GM18526 (cell line): ENCODE measurements around the gene CAV1.

Experiments
- POLR2A ChIP-seq: IDR thresholded peaks from 3 replicates; pipeline ENCODE4 v1.6.1; 2011; ENCODE audit not compliant: insufficient read length; ENCODE audit errors: extremely low read depth

Gene CAV1

DNA sequence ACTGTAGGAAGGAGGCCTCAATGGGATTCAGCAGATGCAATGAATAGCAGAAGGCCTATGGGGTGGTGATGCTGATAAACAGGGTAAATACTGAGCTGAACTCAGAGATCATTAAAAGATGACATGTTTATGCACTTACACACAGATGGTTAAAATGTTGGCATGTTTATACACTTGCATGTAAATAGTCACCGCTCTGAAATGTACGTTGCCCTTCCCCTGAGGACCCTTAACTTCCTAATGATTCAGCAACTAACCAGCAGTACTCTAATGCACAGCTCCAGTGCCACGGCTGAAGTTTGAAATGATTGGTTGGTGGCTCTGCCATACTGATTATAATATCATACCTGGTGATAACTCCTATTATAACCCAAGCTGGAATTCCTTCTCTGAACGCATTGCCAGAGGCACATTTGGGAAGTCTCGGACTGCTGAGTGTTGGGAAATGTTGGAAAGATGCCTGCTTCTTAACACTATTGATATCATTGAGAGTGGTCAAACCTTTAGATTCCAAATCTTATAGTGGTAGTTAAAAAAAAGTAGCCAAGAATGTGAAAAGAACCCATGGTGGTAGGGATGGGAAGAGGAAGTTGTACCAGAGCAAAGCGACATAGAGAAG is 3.7 kb upstream of the CAV1 start:
- TF ChIP-seq POLR2A, result no peak

DNA sequence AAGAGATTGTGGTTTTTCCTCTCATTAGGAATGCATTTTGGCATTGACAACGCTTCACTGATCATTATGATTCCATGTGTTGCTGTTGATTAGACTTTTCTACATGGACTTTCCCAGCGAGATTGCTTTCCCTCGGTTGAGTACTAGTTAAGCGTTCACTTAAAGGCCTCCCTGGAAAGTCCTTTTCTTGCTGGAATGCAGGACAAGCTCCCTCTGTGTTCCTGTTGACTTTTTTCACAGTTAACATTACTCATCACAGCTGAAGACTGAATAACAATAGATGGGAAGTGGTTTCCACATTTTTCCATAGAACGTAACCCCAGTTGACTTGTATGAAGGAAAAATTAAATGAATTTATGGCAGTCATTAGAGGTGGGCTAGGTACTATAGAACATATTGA is 2.6 kb upstream of the CAV1 start:
- TF ChIP-seq POLR2A, result no peak

DNA sequence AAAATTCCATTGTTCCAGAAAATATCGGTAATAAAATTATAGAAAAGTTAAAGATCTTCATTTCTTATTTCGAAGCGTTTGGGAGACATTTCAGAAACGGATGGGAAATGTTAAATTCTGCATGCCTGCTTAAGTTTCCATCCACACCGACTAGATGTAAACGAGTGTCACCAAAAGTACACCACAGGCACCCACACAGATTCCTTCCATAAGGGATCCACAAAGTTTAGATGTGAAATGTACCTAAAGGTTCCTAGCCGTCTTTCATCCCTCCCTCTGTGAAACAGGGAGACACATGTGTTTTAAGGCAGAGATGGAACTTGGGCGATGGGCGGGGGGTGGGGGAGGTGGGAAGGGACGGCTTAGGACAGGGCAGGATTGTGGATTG is 621 bp upstream of the CAV1 start:
- no peak for TF ChIP-seq POLR2A

DNA sequence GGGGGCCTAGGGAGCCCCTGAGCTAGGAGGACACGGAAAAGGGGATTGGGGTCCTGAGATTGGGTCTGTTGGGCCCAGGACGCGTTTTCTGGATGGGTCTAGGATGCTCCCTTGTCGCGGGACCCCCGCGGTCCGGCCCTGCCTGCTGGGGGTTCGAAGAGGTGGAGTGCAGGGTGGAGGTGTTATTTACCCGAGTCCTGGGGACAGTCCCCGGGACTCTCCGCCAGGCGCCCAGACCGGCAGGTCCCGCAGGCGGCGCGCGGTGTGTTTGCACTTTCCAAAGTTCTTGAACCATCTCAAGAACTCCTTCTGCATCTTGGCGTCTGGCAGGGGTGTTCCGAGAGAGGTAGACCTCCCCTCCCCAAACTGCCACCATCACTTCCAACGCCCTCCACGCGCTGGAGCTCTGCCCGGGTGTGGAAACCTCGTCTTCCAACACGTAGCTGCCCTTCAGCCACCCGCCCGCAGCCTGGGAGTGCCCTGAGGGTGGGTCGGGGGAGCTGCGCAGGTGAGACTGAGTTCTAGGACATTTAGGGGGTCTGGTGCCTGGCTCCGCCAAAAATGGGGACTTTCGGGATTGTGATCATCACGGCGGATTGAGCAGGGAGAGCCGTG is 569 bp downstream of the CAV1 start:
- TF ChIP-seq POLR2A, result no peak

DNA sequence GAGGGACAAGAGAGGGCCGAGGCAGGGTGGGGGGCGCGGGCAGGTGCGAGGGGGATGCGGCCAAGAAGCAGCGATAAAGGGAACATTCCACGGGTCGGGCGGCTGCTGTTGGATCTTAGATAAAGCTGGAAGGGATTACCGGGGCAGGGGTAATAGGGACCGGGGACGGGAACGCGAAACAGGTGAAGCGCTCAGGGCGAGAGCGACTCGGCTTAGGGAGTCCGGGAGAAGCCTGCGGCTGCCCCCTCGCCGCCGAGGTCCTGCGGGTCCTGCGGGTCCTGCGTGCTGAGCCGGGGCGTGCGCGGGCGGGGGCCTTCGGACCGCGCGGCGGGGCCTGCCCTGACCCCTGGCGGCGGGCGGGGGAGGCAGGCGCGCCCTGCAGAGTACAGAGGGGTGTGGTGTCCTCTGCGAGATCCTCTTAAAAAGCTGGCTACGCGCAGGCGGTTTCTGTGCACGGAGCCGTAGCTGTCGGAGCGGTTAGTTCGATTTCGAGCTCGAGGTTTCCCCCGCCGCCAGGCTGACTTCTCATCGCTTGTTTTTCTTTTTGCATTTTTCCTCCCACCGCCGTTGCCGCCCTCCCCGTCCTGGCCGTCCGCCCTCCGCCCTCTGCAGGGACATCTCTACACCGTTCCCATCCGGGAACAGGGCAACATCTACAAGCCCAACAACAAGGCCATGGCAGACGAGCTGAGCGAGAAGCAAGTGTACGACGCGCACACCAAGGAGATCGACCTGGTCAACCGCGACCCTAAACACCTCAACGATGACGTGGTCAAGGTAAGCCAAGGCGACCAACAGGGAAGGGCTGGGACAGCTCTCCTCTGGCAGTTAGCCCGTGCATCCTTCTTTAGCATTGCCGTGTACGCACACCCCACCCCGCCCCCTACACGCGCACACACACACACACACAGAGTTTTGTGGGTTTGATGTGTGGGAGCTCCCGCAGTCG is 1.4 kb downstream of the CAV1 start:
- TF ChIP-seq POLR2A, result no peak

DNA sequence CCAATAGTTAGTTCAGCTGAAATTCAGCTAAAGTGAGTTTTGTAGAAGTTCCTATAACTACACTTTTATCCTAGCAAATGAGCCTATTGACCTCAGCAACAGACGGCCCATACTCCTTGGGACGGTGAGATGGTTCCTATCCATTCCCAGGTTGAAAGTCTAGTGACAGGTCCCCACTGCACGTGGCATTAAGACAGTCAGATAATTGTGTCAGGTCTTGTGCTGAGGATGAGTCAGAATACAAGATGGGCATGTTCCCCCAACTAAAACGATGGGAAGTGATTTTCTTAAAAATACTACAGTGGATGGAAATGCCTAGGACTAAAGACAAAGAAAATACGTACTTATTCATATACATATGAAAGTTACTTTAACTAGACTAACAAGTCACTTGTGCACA is 2.1 kb downstream of the CAV1 start:
- TF ChIP-seq POLR2A, result no peak

DNA sequence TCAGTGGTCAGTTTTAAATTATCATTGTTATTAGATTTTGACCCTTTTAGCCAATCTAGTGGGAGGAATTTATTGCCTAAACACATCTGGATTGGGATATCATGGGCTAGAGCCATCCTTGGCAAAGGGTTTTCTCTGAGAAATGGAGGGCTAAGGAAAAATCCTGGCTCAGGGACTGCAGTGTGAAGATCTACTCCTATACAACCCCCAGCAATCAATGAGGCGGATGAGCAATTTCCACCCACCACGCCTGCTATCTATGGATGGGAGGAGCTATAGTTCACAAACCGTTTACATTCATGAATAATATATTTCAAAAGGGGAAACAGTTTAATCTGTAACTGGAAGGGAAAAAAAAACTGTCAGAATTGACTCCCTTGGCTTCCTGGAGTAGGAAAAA is 2.7 kb downstream of the CAV1 start:
- TF ChIP-seq POLR2A, result no peak

DNA sequence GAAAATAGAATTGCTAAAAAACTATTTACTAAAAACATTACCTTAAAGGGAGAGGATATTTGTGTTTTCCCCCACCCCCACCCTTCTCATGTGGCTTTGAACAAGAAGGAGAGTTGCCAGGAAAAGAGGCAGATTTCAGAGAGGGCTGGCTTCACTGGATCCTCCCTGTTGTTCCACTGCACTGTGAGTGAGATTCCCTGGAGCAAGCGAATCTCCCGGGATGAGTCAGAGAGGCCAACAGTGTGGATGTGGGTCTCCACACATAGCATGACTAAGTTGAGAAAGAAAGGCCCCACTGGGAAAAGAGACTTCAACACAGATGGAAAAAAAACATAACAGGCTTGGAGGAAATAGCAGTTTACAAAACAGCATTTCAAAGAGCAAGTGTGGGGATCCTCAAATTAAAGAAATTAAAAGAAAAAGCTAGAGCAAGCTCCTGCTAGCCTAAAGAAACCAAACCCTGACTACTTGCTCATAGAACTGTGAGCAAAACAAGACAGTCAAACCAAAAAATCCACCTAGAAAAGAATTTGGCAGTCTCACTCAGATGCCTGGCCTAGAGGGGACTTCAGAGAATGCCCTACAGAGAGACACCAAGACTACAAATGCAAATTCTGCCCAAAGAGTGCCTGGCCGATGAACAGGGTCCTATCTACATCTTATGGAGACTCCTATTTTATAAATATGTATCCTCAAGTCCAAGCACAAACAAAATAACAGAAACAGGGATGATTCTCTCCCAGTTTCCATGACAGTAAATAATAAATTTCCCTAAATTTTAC is 3.4 kb downstream of the CAV1 start:
- no peak for TF ChIP-seq POLR2A

DNA sequence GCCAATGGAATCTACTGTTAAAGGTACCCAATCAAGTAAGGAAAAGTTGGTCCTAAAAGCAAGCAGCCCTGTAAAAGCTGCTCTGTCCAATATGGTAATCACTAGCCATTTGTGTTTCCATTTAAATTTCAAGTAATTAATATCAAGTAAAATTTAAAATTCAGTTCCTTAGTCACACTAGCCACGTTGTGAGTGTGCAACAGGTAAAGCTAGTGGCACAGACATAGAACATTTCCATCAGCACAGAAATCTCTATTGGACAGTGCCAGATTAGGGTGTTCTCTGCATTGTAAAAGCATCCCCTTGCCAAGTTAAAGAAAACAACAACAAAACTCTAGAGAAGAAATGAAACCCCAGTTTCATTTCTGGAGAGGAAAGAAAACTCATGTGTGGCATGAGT is 4.4 kb downstream of the CAV1 start:
- TF ChIP-seq POLR2A, result no peak

DNA sequence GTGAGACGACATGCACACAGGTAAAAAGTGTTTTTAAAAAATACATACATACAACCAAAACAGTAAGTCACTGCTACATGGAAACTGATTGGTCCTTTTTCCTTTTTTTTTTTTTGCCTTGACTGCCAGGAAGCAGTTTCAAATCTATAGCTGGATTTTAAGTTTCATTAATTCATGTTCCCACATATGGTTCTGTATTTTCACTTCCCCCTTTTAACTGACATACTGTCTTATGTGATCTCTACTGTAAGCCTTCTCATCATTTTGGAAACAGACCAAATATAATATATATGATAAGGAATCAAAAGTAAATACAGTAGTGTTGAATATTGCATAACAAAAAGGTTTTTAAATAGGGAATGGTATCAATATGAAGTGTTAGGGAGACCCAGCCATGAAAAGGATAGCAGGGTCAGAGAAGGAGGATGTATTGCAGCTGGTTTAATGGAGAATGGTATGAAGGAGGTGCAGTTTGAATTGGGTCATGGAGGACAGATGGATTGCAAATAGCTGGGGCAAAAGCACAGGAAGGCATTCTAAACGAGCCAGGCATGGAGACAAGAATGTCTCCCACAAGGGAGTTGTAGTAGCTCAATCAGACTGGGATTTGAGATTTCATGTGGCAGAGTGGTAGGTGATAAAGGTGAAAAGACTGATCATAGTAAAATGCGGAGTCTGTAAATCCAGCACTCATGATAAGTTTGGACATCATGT is 5.4 kb downstream of the CAV1 start:
- no peak for TF ChIP-seq POLR2A

DNA sequence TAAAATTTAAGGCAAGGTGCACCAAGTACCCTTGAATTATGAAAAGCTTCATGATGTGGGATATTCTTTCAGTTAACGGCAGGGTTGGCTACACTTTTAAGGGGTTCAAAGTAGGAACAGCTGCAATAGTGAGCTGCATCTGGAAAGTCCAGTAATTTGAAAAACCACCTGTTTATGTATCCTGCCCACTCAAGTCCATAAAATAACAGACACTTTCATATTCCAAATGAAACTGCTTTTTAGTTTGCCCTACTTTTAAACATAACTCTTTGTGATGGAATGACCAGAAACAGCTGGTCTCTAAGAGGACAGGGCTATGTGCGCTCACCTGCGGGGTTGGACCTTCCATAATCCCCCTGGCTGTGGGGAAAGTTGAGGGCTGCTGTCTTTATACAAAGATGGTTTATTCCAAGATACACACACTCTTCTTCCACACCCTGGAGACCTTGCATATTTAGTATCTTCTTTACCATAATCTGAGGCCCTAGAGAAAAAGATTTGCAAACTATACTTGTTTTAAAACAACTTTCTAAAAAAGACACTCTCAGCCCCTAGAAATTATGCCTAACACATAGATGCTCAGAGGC is 7.4 kb downstream of the CAV1 start:
- TF ChIP-seq POLR2A, result no peak

DNA sequence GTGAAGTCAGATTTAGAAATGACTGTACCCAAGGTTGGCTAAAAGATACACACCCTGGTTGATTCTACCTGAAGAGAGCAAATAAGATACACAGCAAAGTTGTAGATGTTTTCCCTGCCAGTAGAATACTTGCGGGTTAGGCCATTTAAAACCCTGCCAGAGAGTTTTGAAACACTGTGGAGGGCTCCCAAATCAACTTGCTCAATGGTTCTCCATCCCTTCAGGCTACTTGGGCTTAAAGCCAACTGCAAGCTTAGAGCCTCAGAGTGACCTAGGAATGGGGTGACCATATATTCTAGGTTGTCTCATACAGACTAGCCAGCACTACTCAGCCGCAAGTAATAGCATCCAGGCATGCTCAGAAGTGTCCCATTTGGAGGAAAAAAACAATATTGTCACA is 10.0 kb downstream of the CAV1 start:
- no peak for TF ChIP-seq POLR2A

DNA sequence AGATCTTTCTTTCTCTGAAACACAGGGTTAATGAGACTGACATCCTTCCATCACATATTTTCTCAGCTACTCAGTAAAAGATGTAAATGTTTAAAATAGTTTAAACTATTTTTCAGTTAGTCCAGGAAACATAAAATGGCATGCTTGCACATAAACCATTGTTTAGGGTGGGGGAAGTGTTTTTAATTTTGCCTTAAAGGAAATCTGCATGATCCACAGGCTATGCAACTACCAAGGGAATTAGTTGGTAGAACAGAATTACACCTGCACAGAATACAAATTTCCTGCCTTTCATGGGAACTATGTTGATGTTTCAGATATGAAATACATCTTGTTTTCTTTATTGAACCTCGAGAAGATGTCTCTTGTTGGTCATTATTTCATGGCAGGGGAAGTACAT is 10.6 kb downstream of the CAV1 start:
- no peak for TF ChIP-seq POLR2A

DNA sequence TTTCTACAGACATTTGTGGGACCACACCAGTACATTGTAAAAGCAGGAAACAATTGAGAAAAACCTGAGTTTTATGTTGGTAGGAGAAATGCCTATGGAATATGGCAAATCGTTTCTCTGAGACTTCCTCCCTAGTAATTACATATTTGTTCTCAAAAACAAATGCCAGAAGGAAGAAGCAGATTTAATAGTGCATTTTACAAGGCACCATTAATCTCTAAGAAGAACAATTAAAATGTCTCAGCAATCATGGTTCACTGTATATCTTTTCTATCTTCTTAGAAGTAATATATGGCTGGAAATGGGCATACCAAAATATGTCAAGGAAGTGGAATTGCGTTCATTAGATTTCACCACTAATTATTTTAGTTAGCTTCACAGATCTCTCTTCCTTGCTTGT is 13.3 kb downstream of the CAV1 start:
- no peak for TF ChIP-seq POLR2A
